T follicular helper cell (primary cell): ENCODE data around the gene SRPX2.
"Not testable (repeated sequence)": the region's sequence is repeated elsewhere in the genome, so short reads cannot be mapped to it uniquely, and the experiment has no call there.

ENCODE experiments used
- DNase-seq: peaks from one replicate; pipeline ENCODE4 v3.0.0-alpha.2; 2020; ENCODE audit warnings: low read depth

SRPX2 gene

DNA sequence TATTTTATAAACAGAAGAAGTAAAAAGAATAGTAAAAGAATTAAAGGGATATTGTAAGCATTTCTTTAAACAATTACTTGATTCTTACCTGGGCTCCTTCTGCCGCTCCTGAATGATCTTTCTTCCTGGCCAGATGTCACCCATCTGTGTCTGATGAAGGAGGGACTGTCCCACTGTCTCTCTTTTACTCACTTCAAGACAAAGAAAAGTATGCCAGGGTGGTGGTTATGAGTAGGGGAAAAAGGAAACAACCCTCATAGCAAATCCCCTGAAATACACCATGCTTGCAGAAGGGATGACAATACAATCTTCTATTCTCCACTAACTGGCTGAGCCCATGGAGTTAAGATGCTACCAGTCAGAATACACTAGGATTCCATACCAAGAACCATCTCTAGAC, 56.8 kb downstream of the SRPX2 start:
- DNase-seq = no peak

DNA sequence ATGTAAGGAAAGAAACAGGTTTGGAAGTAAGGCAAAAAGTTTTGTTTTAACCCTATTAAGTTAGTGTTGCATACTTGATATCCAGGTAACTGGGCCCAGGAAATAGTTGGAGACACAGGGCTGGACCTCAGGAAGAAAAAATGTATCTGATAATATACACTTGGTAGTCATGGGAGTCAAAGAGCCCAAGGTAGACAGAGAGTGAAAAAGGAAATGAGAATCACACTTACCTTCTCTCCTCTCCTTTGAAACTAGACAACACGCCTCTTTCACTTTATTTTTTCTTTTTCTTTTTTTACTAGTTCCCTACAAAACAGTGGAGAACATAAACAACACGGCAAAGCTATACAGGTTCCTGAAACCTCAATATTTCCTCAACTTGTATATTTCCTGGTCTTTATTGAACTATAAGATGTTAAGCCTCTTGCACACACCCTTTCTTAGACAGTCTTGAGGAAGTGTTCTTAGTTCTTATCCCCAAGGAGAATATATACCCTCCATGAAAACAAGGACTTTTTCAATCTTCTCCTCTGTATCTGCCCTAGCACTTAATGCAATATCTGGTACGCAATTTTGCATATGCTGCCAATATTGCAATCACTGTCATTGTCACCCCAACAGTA, 60.7 kb downstream of the SRPX2 start:
- DNase-seq = no peak

DNA sequence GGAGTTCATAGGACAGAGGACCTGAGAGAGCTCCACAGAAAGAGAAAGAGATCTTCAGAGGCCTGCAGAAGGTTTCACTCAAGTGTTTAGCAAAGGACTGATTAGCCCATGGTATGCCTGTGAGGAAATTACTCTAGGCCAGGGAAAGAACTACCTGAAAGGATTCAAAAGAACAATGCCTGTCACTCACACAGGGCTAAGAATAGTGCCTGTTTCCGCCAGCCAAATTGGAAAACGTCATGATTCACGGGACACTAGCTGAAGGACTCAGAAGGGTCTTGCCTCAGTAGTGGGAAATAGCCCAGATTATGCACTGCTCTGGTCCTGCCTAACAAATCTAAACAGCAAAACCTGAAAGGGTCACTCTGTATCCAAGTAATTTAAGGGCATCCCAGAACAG, 66.8 kb downstream of the SRPX2 start:
- DNase-seq = no peak

DNA sequence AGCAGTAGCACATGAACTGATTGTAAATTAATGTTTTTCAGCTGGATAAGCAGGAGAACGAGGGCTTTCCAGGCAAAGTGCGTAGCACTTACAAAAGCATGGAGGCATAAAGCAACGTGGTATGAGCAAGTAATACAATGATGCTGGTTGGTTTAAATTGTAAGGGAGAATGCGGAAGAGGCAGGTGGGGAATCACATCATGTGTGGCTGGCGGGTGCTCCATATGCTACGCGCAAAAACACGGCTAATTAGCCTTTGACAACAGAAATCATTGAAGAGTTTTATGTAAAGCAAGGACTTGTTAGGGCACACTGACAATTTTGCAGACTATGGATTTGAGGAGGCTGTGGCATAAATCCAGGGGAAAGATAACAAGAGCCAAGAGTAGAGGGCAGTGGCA, 73.4 kb downstream of the SRPX2 start:
- DNase-seq = no peak

DNA sequence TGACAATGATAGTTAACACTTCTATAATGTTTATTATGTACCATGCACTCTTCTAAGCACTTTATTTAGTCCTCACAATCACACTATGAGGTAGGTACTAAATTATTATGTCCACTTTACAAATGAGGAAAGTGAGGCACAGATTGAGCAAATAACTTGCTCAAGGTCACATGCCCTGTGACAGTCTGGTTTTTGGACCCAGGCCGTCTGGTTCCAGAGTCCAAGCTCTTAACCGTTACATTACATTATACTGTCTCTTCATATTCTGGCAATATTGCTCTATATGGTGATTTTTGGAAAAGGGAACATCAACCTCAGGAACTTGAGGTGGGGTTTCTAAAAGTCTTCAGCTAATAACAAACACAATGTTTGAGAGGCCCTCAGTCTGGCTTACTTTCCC, 75.1 kb downstream of the SRPX2 start:
- no peak for DNase-seq

DNA sequence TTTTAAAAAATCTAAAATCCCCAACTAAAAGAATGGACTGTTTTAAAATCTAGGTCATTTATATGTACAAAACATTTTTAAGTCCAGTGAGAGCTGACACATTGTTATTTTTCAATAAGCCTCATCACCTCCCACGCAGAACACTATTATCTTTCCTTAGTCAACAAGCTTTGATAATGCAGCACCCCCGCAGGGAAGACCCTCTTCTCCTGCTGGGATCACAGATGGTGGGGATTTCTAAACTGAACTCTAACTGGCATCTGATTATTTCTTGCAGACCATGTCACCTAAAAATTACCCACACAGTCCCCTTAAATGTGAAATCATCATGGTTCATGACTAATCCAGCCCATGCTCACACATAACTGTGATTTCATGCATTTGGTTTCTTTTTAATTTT, 76.3 kb downstream of the SRPX2 start:
- DNase-seq = no peak

DNA sequence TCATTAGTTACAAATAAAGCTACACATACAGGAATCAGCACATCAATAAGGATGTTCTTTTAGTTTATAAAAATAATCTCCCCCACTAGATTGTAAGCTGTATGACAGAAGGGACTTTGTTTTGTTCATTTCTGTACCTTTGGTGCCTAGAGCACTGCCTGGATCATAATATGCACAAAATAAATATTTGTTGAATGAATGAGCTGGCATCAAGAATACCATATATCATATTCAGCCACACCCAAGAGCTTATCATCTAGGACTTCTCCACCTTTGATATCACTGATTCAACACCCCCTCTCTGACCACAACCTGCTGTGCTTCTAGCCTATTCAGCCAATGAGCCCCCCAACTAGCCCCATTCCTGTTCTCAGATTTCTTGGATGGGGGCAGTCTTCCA, 77.3 kb downstream of the SRPX2 start:
- DNase-seq = no peak

DNA sequence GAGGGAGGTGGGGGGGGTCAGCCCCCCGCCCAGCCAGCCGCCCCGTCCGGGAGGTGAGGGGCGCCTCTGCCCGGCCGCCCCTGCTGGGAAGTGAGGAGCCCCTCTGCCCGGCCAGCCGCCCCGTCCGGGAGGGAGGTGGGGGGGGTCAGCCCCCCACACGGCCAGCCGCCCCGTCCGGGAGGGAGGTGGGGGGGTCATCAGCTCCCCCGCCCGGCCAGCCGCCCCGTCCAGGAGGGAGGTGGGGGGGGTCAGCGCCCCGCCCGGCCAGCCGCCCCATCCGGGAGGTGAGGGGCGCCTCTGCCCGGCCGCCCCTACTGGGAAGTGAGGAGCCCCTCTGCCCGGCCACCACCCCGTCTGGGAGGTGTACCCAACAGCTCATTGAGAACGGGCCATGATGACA, 80.0 kb downstream of the SRPX2 start:
- DNase-seq = not testable (repeated sequence)
